ENCODE measurements around the gene RFX2.

DNA sequence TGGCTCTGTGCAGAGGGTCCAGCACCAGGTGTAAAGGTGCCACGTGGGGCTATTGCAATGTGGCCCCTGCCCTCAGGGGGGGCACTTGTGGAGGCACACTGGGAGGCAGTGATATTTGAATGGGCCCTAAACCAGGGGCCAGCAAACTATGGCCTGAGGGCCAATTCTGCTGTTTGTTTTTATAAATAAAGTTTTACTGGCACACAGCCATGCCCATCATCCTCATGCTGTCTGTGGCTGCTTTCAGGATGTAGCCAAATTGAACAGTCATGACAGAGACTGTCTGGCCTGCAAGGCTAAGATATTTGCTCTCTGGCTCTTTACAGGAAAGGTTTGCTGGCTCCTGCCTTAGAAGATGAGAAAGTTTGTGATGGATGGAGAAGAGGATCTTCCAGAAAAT is 98.5 kb downstream of the RFX2 start:
- no peak for TF ChIP-seq CTCF (IDR thresholded peaks at IDR 0.05)
- no peak for TF ChIP-seq NFE2L2 (conservative IDR thresholded peaks at IDR 0.05; ENCODE audit: low read length)
- TF ChIP-seq POLR2A (IDR thresholded peaks at IDR 0.05; ENCODE audit: low read length): no peak
- TF ChIP-seq HMGXB4 (CRISPR knock-in tag; IDR thresholded peaks at IDR 0.05; ENCODE audit: borderline replicate concordance): no peak
- no peak for TF ChIP-seq HEYL (CRISPR knock-in tag; IDR thresholded peaks at IDR 0.05)
- TF ChIP-seq NR3C1 (IDR thresholded peaks at IDR 0.05): no peak
- TF ChIP-seq POLR2AphosphoS2 (conservative IDR thresholded peaks at IDR 0.05; ENCODE audit: low read length): no peak
- no peak for TF ChIP-seq JUNB (IDR thresholded peaks at IDR 0.05)
- TF ChIP-seq BHLHE40 (IDR thresholded peaks at IDR 0.05; ENCODE audit: low read depth, low read length): no peak
- TF ChIP-seq CEBPB (IDR thresholded peaks at IDR 0.05): no peak
- no peak for TF ChIP-seq REST (IDR thresholded peaks at IDR 0.05)
